Measurements from ENCODE around the gene TFDP1.
"Not testable (repeated sequence)": the region's sequence is repeated elsewhere in the genome, so short reads cannot be mapped to it uniquely, and the experiment has no call there.

Gene TFDP1

DNA sequence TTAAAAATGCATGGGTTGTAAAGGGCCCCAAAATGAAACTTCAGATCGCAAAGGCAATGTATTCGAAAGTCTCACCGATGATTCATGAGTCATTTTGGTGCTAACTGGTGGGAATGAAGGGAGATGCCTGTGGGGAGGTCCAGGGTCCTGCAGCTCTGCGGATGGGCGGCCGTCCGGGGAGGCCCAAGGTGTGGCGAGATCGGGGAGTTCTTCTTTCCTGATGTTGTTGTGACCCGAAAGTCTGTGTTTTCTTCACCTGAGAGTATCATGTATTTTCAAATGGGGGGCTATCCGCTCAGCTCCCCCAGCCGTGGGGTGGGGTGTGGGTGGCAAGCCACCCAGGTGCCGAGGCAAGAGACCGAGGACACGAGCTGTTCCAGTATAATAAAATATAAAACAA lies 36.5 kb downstream of the TFDP1 start:
- no peak for TF ChIP-seq CTCF (IDR thresholded peaks at IDR 0.05; ENCODE audit: unreplicated experiment in 3 of 3)
- Mint-ChIP-seq H3K27me3 (ENCODE audit: low read depth) (peaks cover 2% of the 10 kb centered on the region), H3K4me1 (peaks cover 24% of the 10 kb centered on the region), H3K27ac (no peak overlapping the region), H3K36me3 (ENCODE audit: low read depth) (peaks cover 53% of the 10 kb centered on the region), H3K4me3 (no peak overlapping the region), H3K9me3 (no peaks in the 10 kb centered on the region)

DNA sequence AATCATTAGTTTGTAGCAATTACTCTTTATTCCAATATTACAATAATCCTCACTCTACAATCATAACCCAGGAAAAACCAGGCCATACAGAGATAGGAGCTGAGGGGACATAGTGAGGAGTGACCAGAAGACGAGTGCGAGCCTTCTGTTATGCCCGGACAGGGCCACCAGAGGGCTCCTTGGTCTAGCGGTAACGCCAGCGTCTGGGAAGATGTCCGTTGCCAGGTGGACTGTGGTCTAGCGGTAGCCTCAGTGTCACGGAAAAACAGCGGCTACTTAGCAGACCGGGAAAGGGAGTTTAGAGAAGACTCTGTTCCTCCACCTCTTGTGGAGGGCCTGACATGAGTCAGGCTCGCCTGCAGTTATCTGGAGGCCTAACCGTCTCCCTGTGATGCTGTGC lies 36.9 kb downstream of the TFDP1 start:
- peak; percentile 12 to 44 (median 26) for TF ChIP-seq CTCF (IDR thresholded peaks at IDR 0.05; ENCODE audit: unreplicated experiment in 3 of 3)
- Mint-ChIP-seq H3K36me3 (ENCODE audit: low read depth) (peaks cover 57% of the 10 kb centered on the region), H3K4me1 (peaks cover 20% of the 10 kb centered on the region)
- not testable (repeated sequence) for H3K27ac Mint-ChIP-seq; H3K9me3 Mint-ChIP-seq; H3K4me3 Mint-ChIP-seq; H3K27me3 Mint-ChIP-seq (ENCODE audit: low read depth)

GRCh38 chr13:113621986-113622550 lies 37.5 kb downstream of the TFDP1 start:
- Mint-ChIP-seq H3K4me1 (peaks cover 14% of the 10 kb centered on the region), H3K36me3 (ENCODE audit: low read depth) (peaks cover 63% of the 10 kb centered on the region)
- not testable (repeated sequence) for H3K27ac Mint-ChIP-seq; H3K27me3 Mint-ChIP-seq (ENCODE audit: low read depth); H3K9me3 Mint-ChIP-seq; H3K4me3 Mint-ChIP-seq

DNA sequence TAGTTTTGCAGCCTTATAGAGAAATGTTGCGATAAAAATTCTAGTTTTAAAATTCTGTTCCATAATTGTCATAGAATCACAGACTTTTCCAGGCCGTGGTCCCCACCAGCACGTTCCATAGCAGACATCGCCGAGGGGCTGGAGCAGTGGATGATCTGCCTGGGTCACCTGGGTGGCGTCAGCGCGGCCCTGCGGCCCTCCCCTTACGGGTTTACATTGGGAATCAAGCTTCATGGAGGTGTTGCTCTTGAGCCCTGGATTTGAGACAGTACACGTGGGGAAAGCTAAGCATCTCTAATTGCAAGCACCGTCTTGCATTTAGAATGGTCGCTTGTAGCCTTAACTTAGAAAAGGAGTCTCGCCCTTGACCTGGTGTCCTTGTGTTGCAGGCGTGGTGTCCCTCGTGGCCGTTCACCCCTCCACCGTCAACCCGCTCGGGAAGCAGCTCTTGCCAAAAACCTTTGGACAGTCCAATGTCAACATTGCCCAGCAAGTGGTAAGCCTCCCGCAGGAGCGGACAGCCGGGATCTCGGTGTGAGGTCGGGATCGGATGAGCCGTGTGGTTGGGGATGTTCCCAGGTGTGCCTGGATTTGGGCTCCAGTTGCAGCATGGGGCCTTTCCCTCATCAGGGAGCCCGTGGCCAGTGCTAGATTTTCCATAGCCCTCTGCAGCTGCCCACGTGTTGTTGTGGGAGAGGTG lies 38.4 kb downstream of the TFDP1 start:
- H3K36me3 Mint-ChIP-seq (ENCODE audit: low read depth): peaks cover 67% of the 10 kb centered on the region

GRCh38 chr13:113623491-113624234 lies 39.1 kb downstream of the TFDP1 start:
- no peak overlapping the region for H3K27ac Mint-ChIP-seq
- H3K9me3 Mint-ChIP-seq: no peaks in the 10 kb centered on the region
- TF ChIP-seq CTCF (IDR thresholded peaks at IDR 0.05; ENCODE audit: unreplicated experiment in 3 of 3): no peak
- H3K4me1 Mint-ChIP-seq: peaks cover 2% of the 10 kb centered on the region
- no peak overlapping the region for H3K4me3 Mint-ChIP-seq
- peaks cover 3% of the 10 kb centered on the region for H3K27me3 Mint-ChIP-seq (ENCODE audit: low read depth)
- peaks cover 68% of the 10 kb centered on the region for H3K36me3 Mint-ChIP-seq (ENCODE audit: low read depth)

More for the DNA sequence above, 38.4 kb downstream of the TFDP1 start:
- no peak for TF ChIP-seq CTCF (IDR thresholded peaks at IDR 0.05; ENCODE audit: unreplicated experiment in 3 of 3)
- Mint-ChIP-seq H3K9me3 (no peaks in the 10 kb centered on the region), H3K27ac (no peak overlapping the region), H3K27me3 (ENCODE audit: low read depth) (peaks cover 3% of the 10 kb centered on the region), H3K4me1 (peaks cover 9% of the 10 kb centered on the region), H3K4me3 (no peak overlapping the region)

DNA sequence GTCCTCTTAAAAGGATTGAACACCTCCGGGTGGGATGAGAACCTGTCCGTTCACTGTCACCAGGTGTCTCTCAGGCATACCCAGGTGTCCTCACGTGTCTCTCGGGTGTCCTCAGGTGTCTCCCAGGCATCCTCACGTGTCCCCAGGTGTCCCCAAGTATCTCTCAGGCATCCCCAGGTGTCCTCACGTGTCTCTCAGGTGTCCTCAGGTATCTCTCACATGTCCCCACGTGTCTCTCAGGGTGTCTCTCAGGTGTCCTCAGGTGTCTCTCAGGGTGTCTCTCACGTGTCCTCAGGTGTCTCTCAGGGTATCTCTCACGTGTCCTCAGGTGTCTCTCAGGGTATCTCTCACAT lies 39.7 kb downstream of the TFDP1 start:
- no peak overlapping the region for H3K4me3 Mint-ChIP-seq
- no peak for TF ChIP-seq CTCF (IDR thresholded peaks at IDR 0.05; ENCODE audit: unreplicated experiment in 3 of 3)
- H3K36me3 Mint-ChIP-seq (ENCODE audit: low read depth): peaks cover 66% of the 10 kb centered on the region
- H3K27ac Mint-ChIP-seq: no peak overlapping the region
- H3K9me3 Mint-ChIP-seq: no peaks in the 10 kb centered on the region
- no peaks in the 10 kb centered on the region for H3K4me1 Mint-ChIP-seq
- H3K27me3 Mint-ChIP-seq (ENCODE audit: low read depth): peaks cover 3% of the 10 kb centered on the region

GRCh38 chr13:113624640-113625304 lies 40.2 kb downstream of the TFDP1 start:
- H3K27ac Mint-ChIP-seq; H3K27me3 Mint-ChIP-seq (ENCODE audit: low read depth); H3K4me1 Mint-ChIP-seq; H3K9me3 Mint-ChIP-seq; H3K4me3 Mint-ChIP-seq: not testable (repeated sequence)
- H3K36me3 Mint-ChIP-seq (ENCODE audit: low read depth): peaks cover 66% of the 10 kb centered on the region

Measured in nephron (organoid).